Adrenal gland (tissue), 12 donors: ENCODE measurements around the gene CORO6. TPM values are rescaled to one million over a fixed set of nuclear protein-coding genes. Genes with fewer than 3 reads are reported as not detected.

ENCODE experiments used
- DNase-seq, 7 donors: peaks; one replicate each; pipeline ENCODE4 v3.0.0-alpha.2; 2019 to 2020
- H3K27ac ChIP-seq, 5 donors: fragments of 200-600 bp; sonication (generic) in 4 of 5; 1 replicate in 3 of 5; 2 replicates in 2 of 5; pipeline versions ENCODE4 v1.5.1 to v1.8.0; 2016 to 2020; ENCODE audit warnings: mild to moderate bottlenecking in 1 of 5
- H3K27me3 ChIP-seq: fragments of 200-600 bp; 2 replicates; pipeline ENCODE4 v1.8.0; 2021
- H3K36me3 ChIP-seq, 2 donors: fragments of 200-600 bp; replicated peaks in 1 of 2; 1 replicate in 1 of 2; 2 replicates in 1 of 2; pipeline versions ENCODE4 v1.5.1 to v1.8.0; 2018 to 2022
- H3K4me1 ChIP-seq, 2 donors: fragments of 200-600 bp; replicated peaks in 1 of 2; 1 replicate in 1 of 2; 2 replicates in 1 of 2; pipeline versions ENCODE4 v1.5.1 to v1.8.0; 2018 to 2021
- H3K4me3 ChIP-seq, 4 donors: fragments of 200-600 bp; sonication (generic) in 3 of 4; one replicate each; pipeline ENCODE4 v1.5.1; 2016 to 2018
- H3K9me3 ChIP-seq, 3 donors: fragments of 200-600 bp; sonication (generic) in 1 of 3; replicated peaks in 1 of 3; 1 replicate in 2 of 3; 2 replicates in 1 of 3; pipeline versions ENCODE4 v1.5.1 to v1.8.0; 2016 to 2021
- CTCF ChIP-seq, 6 experiments: fragments of 450-650 bp in 4 of 6; fragments of 200-600 bp in 2 of 6; sonication (generic) in 1 of 6; IDR thresholded peaks; 1 replicate in 5 of 6; 2 replicates in 1 of 6; pipeline versions ENCODE4 v1.5.1 to v1.8.0; 2016 to 2021; ENCODE audit warnings: antibody characterized with exemption in 6 of 6, mild to moderate bottlenecking in 2 of 6, moderate library complexity in 1 of 6
- POLR2A ChIP-seq, 2 donors: fragments of 450-650 bp; IDR thresholded peaks; one replicate each; pipeline ENCODE4 v1.6.1; 2017; ENCODE audit warnings: antibody characterized with exemption in 2 of 2, mild to moderate bottlenecking in 2 of 2, moderate library complexity in 1 of 2
- WGBS, 4 donors: extraction: QIAGEN DNeasy Blood & Tissue Kit in 2 of 4; methylation state at CpG; one replicate each; pipeline versions ENCODE4 v1.1.5 to v1.1.7; 2013 to 2017; 5-methylcytosine and 5-hydroxymethylcytosine counted together
- intact Hi-C, 2 donors: fragments of 100-400 bp; cut with DNase I; formaldehyde crosslinking; loops; one replicate each; pipeline versions ENCODE4 v1.14.1 to v1.15.0; 2022 to 2023
- polyA plus RNA-seq, 3 donors: library from polyadenylated mRNA; stranded (reverse); fragments of 200-250 nt in 2 of 3; fragments of 350-450 nt in 1 of 3; fragmentation: Illumina TruSeq in 1 of 3; extraction: RNeasy Lipid Tissue Mini Kit (QIAGEN cat#74804) in 1 of 3; gene quantifications; one replicate each; pipeline ENCODE4 v1.2.3, GENCODE V29; 2013 to 2014
- total RNA-seq, 9 donors: library from RNA; depleted of rRNA in 4 of 9; stranded (reverse); fragments of >200 nt in 4 of 9; fragments of 120-200 nt in 1 of 9; fragmentation: NEBNext Ultra II Directional in 1 of 9; extraction: Animal tissue kit (Norgen Biotek cat#: 25700) in 1 of 9; gene quantifications; one replicate each; pipeline versions ENCODE4 v1.1.0 to v1.2.4, GENCODE V29; 2013 to 2023
- donor health status: healthy with polysubstance abuse.
- donor health status: Bipolar disorder and iron deficiency.
- donor health status: DM: yes; HTN: yes; CAD: no.
- donor health status: DM: no; HTN: no; CAD: no.
- donor health status: DM: no; HTN: no; CAD: no.
- donor health status: DM: yes; HTN: yes; CAD: no.

Gene CORO6
- total and polyA plus RNA-seq, 12 donors: 0.44 to 34.0 (median 5.6) TPM

GRCh38 chr17:29650396-29650795 is 27.7 kb upstream of the CORO6 start:
- no peaks in the 10 kb centered on the region for H3K27me3 ChIP-seq
- WGBS, 4 donors: 83 to 92% (median 88%) methylated on average over 4 of the region's 4 CpGs
- H3K36me3 ChIP-seq: peaks cover 0 to under 1% of the 10 kb centered on the region in 2 donors
- intact Hi-C loops: no loop called here
- H3K4me1 ChIP-seq: peaks cover under 1 to 17% of the 10 kb centered on the region in 2 donors
- H3K4me3 ChIP-seq: no peak overlapping the region
- H3K9me3 ChIP-seq: no peaks in the 10 kb centered on the region
- TF ChIP-seq POLR2A (IDR thresholded peaks at IDR 0.05): no peak
- no peak for TF ChIP-seq CTCF (IDR thresholded peaks at IDR 0.05)
- no peak overlapping the region for H3K27ac ChIP-seq
- no peak for DNase-seq

- no peak overlapping the region for H3K27ac ChIP-seq
- no peak overlapping the region for H3K4me3 ChIP-seq
- TF ChIP-seq CTCF (IDR thresholded peaks at IDR 0.05): no peak
- TF ChIP-seq POLR2A (IDR thresholded peaks at IDR 0.05): no peak
- WGBS, 4 donors: 96 to 99% (median 98%) methylated on average over 5 of the region's 5 CpGs
- no peak for DNase-seq
- intact Hi-C loops: no loop called here
- no peaks in the 10 kb centered on the region for H3K27me3 ChIP-seq
- no peaks in the 10 kb centered on the region for H3K9me3 ChIP-seq
- peaks cover 4 to 20% of the 10 kb centered on the region in 2 donors for H3K4me1 ChIP-seq
- no peaks in the 10 kb centered on the region for H3K36me3 ChIP-seq
Measured at GRCh38 chr17:29649359-29649758, 26.6 kb upstream of the CORO6 start.

- Histone ChIP-seq H3K27me3 (no peaks in the 10 kb centered on the region), H3K4me3 (no peak overlapping the region), H3K4me1 (peaks cover 4 to 23% of the 10 kb centered on the region in 2 donors), H3K27ac (no peak overlapping the region), H3K36me3 (no peaks in the 10 kb centered on the region), H3K9me3 (no peaks in the 10 kb centered on the region)
- WGBS, 4 donors: 89 to 95% (median 94%) methylated on average over 5 of the region's 5 CpGs
- intact Hi-C loops: no loop called here
- TF ChIP-seq POLR2A (IDR thresholded peaks at IDR 0.05) (no peak), CTCF (IDR thresholded peaks at IDR 0.05) (no peak)
- DNase-seq: no peak
Measured at GRCh38 chr17:29648005-29648404, 25.3 kb upstream of the CORO6 start.

DNA sequence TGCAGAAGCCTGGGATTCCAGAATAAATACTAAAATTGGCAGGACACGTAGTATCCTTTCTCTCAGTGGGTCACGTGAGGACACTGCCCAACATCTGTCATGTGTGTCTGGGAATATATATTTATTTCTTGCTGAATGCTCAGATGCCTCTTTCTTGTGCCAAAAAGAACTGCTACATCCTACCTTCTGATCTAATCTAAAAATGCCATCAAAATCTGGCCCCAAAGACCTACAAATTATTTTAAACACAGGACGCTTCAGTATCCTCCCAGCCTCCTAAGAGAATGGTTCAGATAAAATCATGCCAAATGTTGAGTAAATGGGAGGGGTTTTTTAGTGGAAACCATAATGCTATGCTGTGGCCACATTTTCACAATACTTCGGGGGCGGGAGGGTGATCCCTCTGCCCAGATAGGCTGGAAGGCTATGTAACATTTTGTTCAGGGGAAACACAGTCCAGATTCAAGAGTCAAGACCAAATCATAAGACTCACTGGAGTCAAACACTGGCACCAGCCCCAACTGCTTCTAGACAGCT is 22.9 kb upstream of the CORO6 start:
- WGBS, 4 donors: 40 to 49% (median 44%) methylated on average over 5 of the region's 5 CpGs
- H3K27me3 ChIP-seq: no peaks in the 10 kb centered on the region
- no peak overlapping the region for H3K4me3 ChIP-seq
- peak in 6 of 7 donors; percentile 25 to 78 (median 55) for DNase-seq
- H3K9me3 ChIP-seq: no peaks in the 10 kb centered on the region
- intact Hi-C loops: no loop called here
- H3K27ac ChIP-seq: peak overlapping the region in 4 of 5 donors; percentile 4 to 80 (median 42)
- H3K4me1 ChIP-seq: peaks cover 4 to 34% of the 10 kb centered on the region in 2 donors
- no peaks in the 10 kb centered on the region for H3K36me3 ChIP-seq
- no peak for TF ChIP-seq POLR2A (IDR thresholded peaks at IDR 0.05)

- TF ChIP-seq POLR2A (IDR thresholded peaks at IDR 0.05) (no peak), CTCF (IDR thresholded peaks at IDR 0.05) (no peak)
- 73 to 100% (median 81%) methylated on average over 1 of the region's 1 CpG for WGBS, 4 donors
- Histone ChIP-seq H3K4me3 (no peak overlapping the region), H3K27ac (peak overlapping the region in 2 of 5 donors; percentile 16 to 30), H3K27me3 (no peaks in the 10 kb centered on the region), H3K36me3 (no peaks in the 10 kb centered on the region), H3K4me1 (peaks cover 4 to 34% of the 10 kb centered on the region in 2 donors), H3K9me3 (no peaks in the 10 kb centered on the region)
- intact Hi-C loops: no loop called here
- no peak for DNase-seq
Measured at GRCh38 chr17:29643817-29644160, 21.1 kb upstream of the CORO6 start.
